ENCODE data around the gene ZSWIM1.

Gene ZSWIM1

GRCh38 chr20:45880988-45881788, at the start of gene ZSWIM1:
ZSWIM1 (plus strand) TSS chr20:45881227; CDS start chr20:45882593, 1,366 bp downstream.
- DNase-seq (ENCODE audit: low spot score): peak; percentile 97

- no peak for DNase-seq (ENCODE audit: low spot score)
These were observed 48.4 kb upstream of the ZSWIM1 start for GRCh38 chr20:45832619-45833018.

- DNase-seq (ENCODE audit: low spot score): peak; percentile 70
These were observed 47.8 kb upstream of the ZSWIM1 start, which contains the start of gene SNX21 for GRCh38 chr20:45833030-45833882. SNX21 (plus strand) TSS chr20:45833799; CDS start chr20:45833920, 121 bp downstream.

- DNase-seq (ENCODE audit: low spot score): peak; percentile 50
These were observed 46.9 kb upstream of the ZSWIM1 start for GRCh38 chr20:45833883-45834796.

GRCh38 chr20:45834797-45835161, 46.2 kb upstream of the ZSWIM1 start:
- no peak for DNase-seq (ENCODE audit: low spot score)

- no peak for DNase-seq (ENCODE audit: low spot score)
These were observed 45.7 kb upstream of the ZSWIM1 start for GRCh38 chr20:45835329-45835765.

- DNase-seq (ENCODE audit: low spot score): no peak
These were observed 45.2 kb upstream of the ZSWIM1 start for GRCh38 chr20:45835825-45836224.

- no peak for DNase-seq (ENCODE audit: low spot score)
These were observed 44.2 kb upstream of the ZSWIM1 start for GRCh38 chr20:45836841-45837240.

- no peak for DNase-seq (ENCODE audit: low spot score)
These were observed 40.3 kb upstream of the ZSWIM1 start for GRCh38 chr20:45840700-45841198.

- DNase-seq (ENCODE audit: low spot score): no peak
These were observed 39.5 kb upstream of the ZSWIM1 start for GRCh38 chr20:45841407-45842129.

GRCh38 chr20:45842169-45842812, 38.7 kb upstream of the ZSWIM1 start:
- no peak for DNase-seq (ENCODE audit: low spot score)

- DNase-seq (ENCODE audit: low spot score): no peak
These were observed 37.5 kb upstream of the ZSWIM1 start for GRCh38 chr20:45843506-45843905.

- no peak for DNase-seq (ENCODE audit: low spot score)
These were observed 35.6 kb upstream of the ZSWIM1 start for GRCh38 chr20:45845452-45845851.

GRCh38 chr20:45848421-45848820, 32.6 kb upstream of the ZSWIM1 start:
- no peak for DNase-seq (ENCODE audit: low spot score)

GRCh38 chr20:45848969-45849582, 32.0 kb upstream of the ZSWIM1 start:
- DNase-seq (ENCODE audit: low spot score): no peak

GRCh38 chr20:45850238-45850637, 30.8 kb upstream of the ZSWIM1 start:
- DNase-seq (ENCODE audit: low spot score): no peak

GRCh38 chr20:45850926-45851325, 30.1 kb upstream of the ZSWIM1 start:
- DNase-seq (ENCODE audit: low spot score): no peak

GRCh38 chr20:45851501-45851900, 29.5 kb upstream of the ZSWIM1 start:
- no peak for DNase-seq (ENCODE audit: low spot score)

GRCh38 chr20:45852326-45852725, 28.7 kb upstream of the ZSWIM1 start:
- DNase-seq (ENCODE audit: low spot score): no peak

GRCh38 chr20:45853484-45853883, 27.5 kb upstream of the ZSWIM1 start:
- DNase-seq (ENCODE audit: low spot score): no peak

Measured in LoVo (cell line).